ENCODE data around the gene SGCA. TPM values are rescaled to one million over a fixed set of nuclear protein-coding genes. Genes with fewer than 3 reads are reported as not detected.

Gene SGCA
- total RNA-seq, 1 donor from 2014 or later = 0.48 TPM

DNA sequence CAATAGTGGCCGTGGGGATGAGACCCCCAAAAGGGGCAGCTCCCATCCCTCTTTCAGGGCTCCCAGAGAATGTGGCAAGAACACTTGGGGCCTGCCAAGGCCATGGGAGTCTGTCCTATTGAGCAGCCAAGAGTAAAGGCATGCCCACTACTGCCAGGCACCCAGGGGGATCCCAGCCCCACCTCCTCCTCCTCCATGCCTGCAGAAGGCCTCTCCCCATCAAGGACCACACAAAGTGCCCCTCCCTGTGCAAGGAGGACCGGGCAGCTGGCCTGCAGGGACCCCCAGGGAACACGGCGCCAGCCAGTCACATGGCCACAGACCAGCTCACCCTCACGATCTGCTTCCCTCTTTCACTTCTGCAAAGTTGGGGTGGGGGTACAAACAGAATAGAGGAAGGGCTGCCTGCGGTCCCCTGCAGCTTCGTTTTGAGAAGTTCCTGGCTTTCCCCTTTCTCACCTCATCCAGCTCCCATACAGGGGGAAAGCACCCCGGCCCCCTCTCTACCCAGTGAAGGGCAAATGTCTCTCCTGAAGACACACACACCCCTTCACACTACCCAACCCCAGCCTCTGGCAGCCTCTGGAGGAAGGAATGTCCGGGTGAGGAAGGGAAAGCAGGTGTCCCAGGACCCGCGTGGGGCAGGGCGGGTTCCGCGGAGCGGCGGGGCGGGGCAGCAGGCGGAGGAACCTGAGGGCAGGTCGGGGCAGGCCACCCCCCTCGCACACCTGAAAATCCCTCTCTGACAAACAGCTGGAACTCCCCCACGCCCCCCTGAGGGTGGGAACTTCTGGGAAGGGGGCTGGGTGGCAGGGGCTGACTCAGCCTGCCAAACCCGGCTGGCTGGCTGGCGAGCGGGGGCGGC is 17.3 kb upstream of the SGCA start:
- H3K9me3 Mint-ChIP-seq = no peaks in the 10 kb centered on the region
- H3K27ac Mint-ChIP-seq = peak overlapping the region; percentile 89
- peaks cover 42% of the 10 kb centered on the region for H3K4me1 Mint-ChIP-seq (ENCODE audit: low read depth)
- intact Hi-C loops (cut with micrococcal nuclease) = loop anchor here (1.0 kb wide), 1 partner anchor 8 kb away; no protein-coding TSS in a partner anchor
- peaks cover 52% of the 10 kb centered on the region for H3K36me3 Mint-ChIP-seq (ENCODE audit: low read depth)
- no peak for DNase-seq (ENCODE audit: low spot score)
- H3K27me3 Mint-ChIP-seq (ENCODE audit: low read depth) = no peaks in the 10 kb centered on the region
- H3K4me3 Mint-ChIP-seq (ENCODE audit: low read depth) = peak overlapping the region; percentile 95

- peak overlapping the region; percentile 95 for H3K4me3 Mint-ChIP-seq (ENCODE audit: low read depth)
- peak overlapping the region; percentile 93 for H3K27ac Mint-ChIP-seq
- intact Hi-C loops (cut with micrococcal nuclease) = no loop called here
- H3K9me3 Mint-ChIP-seq = no peaks in the 10 kb centered on the region
- H3K27me3 Mint-ChIP-seq (ENCODE audit: low read depth) = no peaks in the 10 kb centered on the region
- H3K36me3 Mint-ChIP-seq (ENCODE audit: low read depth) = peaks cover 46% of the 10 kb centered on the region
- no peak for DNase-seq (ENCODE audit: low spot score)
- H3K4me1 Mint-ChIP-seq (ENCODE audit: low read depth) = peaks cover 38% of the 10 kb centered on the region
Measured at GRCh38 chr17:50149091-50149416, 16.8 kb upstream of the SGCA start.

GRCh38 chr17:50149417-50150353 is 16.1 kb upstream of the SGCA start:
- Mint-ChIP-seq H3K9me3 (no peaks in the 10 kb centered on the region), H3K27ac (peak overlapping the region; percentile 93), H3K4me3 (ENCODE audit: low read depth) (peak overlapping the region; percentile 95), H3K36me3 (ENCODE audit: low read depth) (peaks cover 40% of the 10 kb centered on the region), H3K4me1 (ENCODE audit: low read depth) (peaks cover 38% of the 10 kb centered on the region), H3K27me3 (ENCODE audit: low read depth) (no peaks in the 10 kb centered on the region)
- DNase-seq (ENCODE audit: low spot score) = no peak
- intact Hi-C loops (cut with micrococcal nuclease) = loop anchor here (5.0 kb wide), 1 partner anchor 52 kb away; the partner anchor contains the start of gene PDK2

DNA sequence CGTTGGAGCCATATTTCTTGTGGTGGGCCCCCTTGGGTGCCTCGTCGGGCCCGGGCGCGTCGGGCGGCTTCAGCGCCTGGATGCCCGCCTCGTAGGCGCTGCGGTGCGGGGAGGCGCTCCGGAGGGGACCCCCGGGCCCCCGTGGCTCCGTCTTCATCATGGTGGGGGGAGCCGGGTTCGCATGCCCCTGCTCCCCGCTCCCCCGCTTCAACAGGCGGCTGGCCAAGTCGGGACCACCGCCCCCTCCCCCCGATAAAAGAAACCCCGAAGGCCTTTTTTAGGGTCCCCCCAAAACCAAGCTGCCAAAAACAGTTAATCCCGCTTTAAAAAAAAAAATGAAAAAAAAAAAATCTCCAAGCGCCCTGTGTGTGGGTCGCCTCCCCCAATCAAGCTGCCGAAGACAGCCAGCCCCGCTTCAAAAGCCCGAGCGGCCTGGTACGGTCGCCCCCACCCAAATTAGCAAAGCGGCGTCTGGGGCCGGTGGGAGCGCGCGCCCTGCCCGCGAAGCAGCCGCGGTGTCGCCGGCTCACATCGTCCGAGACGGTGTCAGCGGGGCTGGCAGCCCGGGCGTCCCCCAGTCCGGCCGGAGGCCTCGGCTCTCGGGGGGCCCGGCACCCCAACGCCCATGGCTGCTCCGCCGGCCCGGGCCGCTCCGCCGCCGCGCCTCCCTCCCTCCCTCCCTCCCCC is 15.3 kb upstream of the SGCA start, which contains the start of gene PPP1R9B:
PPP1R9B (minus strand) TSS at position 324 of the 687 bp plus-strand sequence; CDS start at position 160, 164 bp downstream.
- Mint-ChIP-seq H3K36me3 (ENCODE audit: low read depth) (peaks cover 34% of the 10 kb centered on the region), H3K4me3 (ENCODE audit: low read depth) (peak within 1 kb of the TSS; percentile 95), H3K9me3 (no peaks in the 10 kb centered on the region), H3K4me1 (ENCODE audit: low read depth) (peaks cover 38% of the 10 kb centered on the region), H3K27ac (peak within 1 kb of the TSS; percentile 97), H3K27me3 (ENCODE audit: low read depth) (no peaks in the 10 kb centered on the region)
- intact Hi-C loops (cut with micrococcal nuclease) = loop anchor here (1.0 to 5.0 kb wide), 2 partner anchors 11 to 53 kb away; partner anchors contain the start of gene PDK2
- DNase-seq (ENCODE audit: low spot score) = no peak

GRCh38 chr17:50151041-50151936 is 14.5 kb upstream of the SGCA start:
- Mint-ChIP-seq H3K4me3 (ENCODE audit: low read depth) (peak overlapping the region; percentile 84), H3K9me3 (no peaks in the 10 kb centered on the region), H3K36me3 (ENCODE audit: low read depth) (peaks cover 29% of the 10 kb centered on the region), H3K4me1 (ENCODE audit: low read depth) (peaks cover 36% of the 10 kb centered on the region), H3K27ac (peak overlapping the region; percentile 97), H3K27me3 (ENCODE audit: low read depth) (no peaks in the 10 kb centered on the region)
- DNase-seq (ENCODE audit: low spot score) = peak; percentile 85
- intact Hi-C loops (cut with micrococcal nuclease) = loop anchor here (1.0 to 5.0 kb wide), 2 partner anchors 10 to 54 kb away; partner anchors contain the start of gene PDK2

- Mint-ChIP-seq H3K9me3 (no peaks in the 10 kb centered on the region), H3K4me1 (ENCODE audit: low read depth) (peaks cover 28% of the 10 kb centered on the region), H3K4me3 (ENCODE audit: low read depth) (peak overlapping the region; percentile 84), H3K27ac (peak overlapping the region; percentile 97), H3K27me3 (ENCODE audit: low read depth) (no peaks in the 10 kb centered on the region), H3K36me3 (ENCODE audit: low read depth) (peaks cover 21% of the 10 kb centered on the region)
- intact Hi-C loops (cut with micrococcal nuclease) = loop anchor here (1.0 to 5.0 kb wide), 2 partner anchors 9 to 55 kb away; partner anchors contain the start of gene PDK2
- peak; percentile 58 for DNase-seq (ENCODE audit: low spot score)
Measured at GRCh38 chr17:50151937-50152547, 13.8 kb upstream of the SGCA start.

GRCh38 chr17:50152736-50153135 is 13.1 kb upstream of the SGCA start:
- Mint-ChIP-seq H3K27ac (no peak overlapping the region), H3K36me3 (ENCODE audit: low read depth) (peaks cover 14% of the 10 kb centered on the region), H3K4me3 (ENCODE audit: low read depth) (peak overlapping the region; percentile 84)

GRCh38 chr17:50153650-50154575 is 11.9 kb upstream of the SGCA start:
- Mint-ChIP-seq H3K27ac (peak overlapping the region; percentile 58), H3K36me3 (ENCODE audit: low read depth) (peaks cover 5% of the 10 kb centered on the region), H3K4me1 (ENCODE audit: low read depth) (peaks cover 28% of the 10 kb centered on the region), H3K9me3 (no peaks in the 10 kb centered on the region), H3K4me3 (ENCODE audit: low read depth) (no peak overlapping the region), H3K27me3 (ENCODE audit: low read depth) (no peaks in the 10 kb centered on the region)
- DNase-seq (ENCODE audit: low spot score) = no peak
- intact Hi-C loops (cut with micrococcal nuclease) = loop anchor here (5.0 kb wide), 1 partner anchor 57 kb away; the partner anchor contains the start of gene PDK2

More at GRCh38 chr17:50152736-50153135, 13.1 kb upstream of the SGCA start:
- Mint-ChIP-seq H3K4me1 (ENCODE audit: low read depth) (peaks cover 22% of the 10 kb centered on the region), H3K27me3 (ENCODE audit: low read depth) (no peaks in the 10 kb centered on the region), H3K9me3 (no peaks in the 10 kb centered on the region)
- intact Hi-C loops (cut with micrococcal nuclease) = loop anchor here (5.0 kb wide), 1 partner anchor 55 kb away; the partner anchor contains the start of gene PDK2
- DNase-seq (ENCODE audit: low spot score) = no peak

GRCh38 chr17:50154604-50155003 is 11.2 kb upstream of the SGCA start:
- intact Hi-C loops (cut with micrococcal nuclease) = loop anchor here (5.0 kb wide), 1 partner anchor 57 kb away; the partner anchor contains the start of gene PDK2
- H3K27me3 Mint-ChIP-seq (ENCODE audit: low read depth) = no peaks in the 10 kb centered on the region
- no peaks in the 10 kb centered on the region for H3K9me3 Mint-ChIP-seq
- H3K4me3 Mint-ChIP-seq (ENCODE audit: low read depth) = no peak overlapping the region
- H3K27ac Mint-ChIP-seq = peak overlapping the region; percentile 58
- no peak for DNase-seq (ENCODE audit: low spot score)
- no peaks in the 10 kb centered on the region for H3K36me3 Mint-ChIP-seq (ENCODE audit: low read depth)
- H3K4me1 Mint-ChIP-seq (ENCODE audit: low read depth) = peaks cover 28% of the 10 kb centered on the region

DNA sequence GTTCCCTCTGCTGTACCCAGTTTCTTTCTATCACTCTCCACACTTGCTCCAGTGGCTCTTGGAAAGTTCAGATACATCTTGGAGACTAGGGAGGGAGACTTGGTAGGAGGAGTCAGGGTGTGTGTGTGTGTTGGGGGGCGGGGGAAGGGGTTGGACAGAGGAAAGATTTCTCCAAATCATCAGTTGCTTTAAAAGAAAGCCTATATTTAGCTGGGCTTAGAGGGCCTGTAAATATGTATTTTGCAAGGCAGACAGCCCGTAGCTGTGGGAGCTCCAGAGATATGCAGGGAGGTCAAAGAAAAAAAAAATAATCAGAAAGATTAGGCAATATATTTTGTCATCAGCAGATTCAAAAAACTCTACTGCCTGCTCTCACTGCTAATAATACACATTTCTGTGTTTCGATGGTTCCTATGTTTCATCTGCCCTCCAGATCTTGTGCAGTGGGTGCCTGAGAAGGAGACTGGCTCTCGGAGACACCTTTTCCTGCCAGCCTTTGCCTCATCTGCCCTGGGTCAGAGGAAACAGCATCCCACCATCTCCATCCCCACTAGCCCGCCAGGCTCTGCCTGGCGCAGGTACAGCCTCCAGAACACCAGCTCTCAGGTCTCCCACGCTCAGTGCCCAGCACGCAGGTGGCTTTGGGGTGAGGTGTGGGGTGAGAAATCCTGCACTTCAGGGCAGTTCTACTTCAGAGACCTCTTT is 10.5 kb upstream of the SGCA start:
- H3K27ac Mint-ChIP-seq = peak overlapping the region; percentile 58
- intact Hi-C loops (cut with micrococcal nuclease) = no loop called here

More for the DNA sequence above, 10.5 kb upstream of the SGCA start:
- no peak for DNase-seq (ENCODE audit: low spot score)
- H3K4me3 Mint-ChIP-seq (ENCODE audit: low read depth) = peak overlapping the region; percentile 5
- no peaks in the 10 kb centered on the region for H3K9me3 Mint-ChIP-seq
- no peaks in the 10 kb centered on the region for H3K36me3 Mint-ChIP-seq (ENCODE audit: low read depth)
- H3K4me1 Mint-ChIP-seq (ENCODE audit: low read depth) = peaks cover 31% of the 10 kb centered on the region
- no peaks in the 10 kb centered on the region for H3K27me3 Mint-ChIP-seq (ENCODE audit: low read depth)
